C4-2B (cell line): ENCODE measurements around the gene LPAR2.

Source experiments
- CTCF ChIP-seq: fragments of 450-650 bp; conservative IDR thresholded peaks from 2 replicates; pipeline ENCODE4 v1.5.1; 2017; ENCODE audit warnings: mild to moderate bottlenecking
- ZFX ChIP-seq: fragments of 450-650 bp; IDR thresholded peaks from 2 replicates; pipeline ENCODE4 v1.6.1; 2017

GRCh38 chr19:19592690-19593089 lies 35.3 kb downstream of the LPAR2 start:
- TF ChIP-seq CTCF = no peak
- no peak for TF ChIP-seq ZFX
